Measurements from ENCODE around the gene MAP7.

Gene MAP7

DNA sequence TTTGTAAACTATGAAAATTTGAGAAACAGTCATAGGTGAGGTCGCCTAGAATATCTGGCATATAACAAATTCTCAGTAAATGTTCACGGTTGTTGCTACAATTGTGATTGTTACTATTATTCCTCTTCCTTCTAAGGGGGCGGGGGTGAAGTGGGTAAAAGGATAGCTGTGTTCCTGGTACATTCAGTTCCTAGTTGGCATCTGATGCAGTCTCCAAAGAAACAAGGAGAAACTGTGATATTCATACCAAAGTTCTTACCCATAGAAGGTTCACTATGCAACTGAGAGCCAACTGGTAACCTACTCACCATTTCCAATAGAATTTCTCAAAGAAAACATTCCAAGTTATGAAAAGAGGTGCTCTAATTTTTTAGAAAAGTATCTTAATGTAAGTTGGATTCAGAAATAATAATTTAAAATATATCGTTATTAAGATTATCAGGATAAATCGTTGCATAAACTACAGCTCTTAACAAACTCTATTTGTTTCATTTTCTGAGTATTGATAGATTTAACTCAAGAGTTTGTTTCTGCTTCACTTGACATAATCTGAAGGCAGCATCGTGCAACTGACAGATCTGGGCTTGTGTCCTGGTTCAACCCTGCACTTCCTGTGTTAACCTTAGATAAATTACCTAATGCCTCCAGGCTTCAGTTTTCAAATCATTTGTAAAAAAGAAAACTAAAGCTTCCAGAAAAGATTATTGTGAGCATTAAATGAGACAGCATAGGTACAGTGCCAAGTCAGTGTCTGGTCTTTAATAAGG is 13.3 kb upstream of the MAP7 start:
- no peak for DNase-seq

DNA sequence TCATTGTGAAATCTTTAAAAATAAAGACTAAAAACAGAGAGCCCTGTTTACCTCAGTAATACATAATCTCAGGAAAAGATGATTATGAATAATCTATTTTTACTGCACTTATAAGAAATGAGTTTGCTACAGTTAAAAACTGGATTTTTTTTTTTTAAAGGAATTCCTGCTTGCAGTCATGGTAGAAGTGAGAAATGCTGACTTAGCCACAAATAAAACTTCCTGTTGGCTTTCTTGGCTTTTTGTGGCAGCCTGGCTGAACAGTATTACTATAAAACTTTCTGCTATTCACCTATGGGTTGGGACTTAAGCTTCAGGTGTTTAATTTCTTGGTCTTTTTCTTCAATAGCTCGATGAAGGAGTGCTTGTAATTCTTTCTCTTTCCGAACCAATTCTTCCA is 12.0 kb upstream of the MAP7 start:
- no peak for DNase-seq

DNA sequence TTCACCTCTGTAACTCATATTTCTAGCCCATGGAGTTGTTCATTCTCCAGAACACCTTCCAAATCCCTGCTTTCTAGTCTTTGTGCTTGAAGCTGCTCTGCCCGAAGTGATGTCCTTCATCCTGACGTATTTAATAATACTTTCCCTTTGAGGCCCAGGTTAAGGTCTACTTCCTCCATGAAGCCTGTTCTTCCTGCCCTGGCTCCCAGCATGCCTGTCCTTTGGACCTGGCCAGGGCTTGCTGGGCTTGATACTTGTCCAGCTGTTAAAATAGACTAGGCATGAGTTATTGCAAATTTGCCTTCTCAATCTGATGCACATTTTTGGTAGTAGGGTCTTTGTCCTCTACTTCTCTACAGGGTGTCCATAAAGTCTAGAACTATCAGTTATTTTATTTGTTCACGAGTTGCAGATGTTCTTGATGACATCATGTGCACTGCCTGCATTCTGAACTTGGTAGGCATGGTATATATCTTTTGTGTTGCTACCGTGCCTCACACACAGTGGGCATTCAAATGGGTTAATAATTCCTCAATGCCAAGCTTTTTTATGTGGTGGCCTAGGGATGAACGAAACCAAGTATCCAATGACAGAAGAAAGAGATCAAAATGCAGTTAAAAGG is 3.1 kb upstream of the MAP7 start:
- no peak for DNase-seq

DNA sequence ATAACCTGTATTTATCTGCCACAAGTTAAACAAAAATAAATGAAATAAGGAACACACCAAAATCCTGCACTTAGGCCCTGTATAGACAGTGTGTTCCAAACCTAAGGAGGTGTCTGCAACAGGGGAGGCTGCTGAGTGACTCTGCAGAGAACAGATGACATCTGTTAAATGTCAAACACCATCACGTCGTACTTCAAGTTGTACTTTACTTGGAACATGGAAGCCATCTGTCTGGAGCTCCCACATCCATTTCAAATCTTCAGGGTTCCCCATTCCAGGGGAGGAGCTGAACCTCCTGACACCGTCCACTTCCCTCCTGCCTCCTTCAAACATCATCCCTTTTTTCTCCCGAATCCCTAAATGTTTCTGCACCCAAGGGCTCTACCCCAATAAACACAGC is 1.8 kb upstream of the MAP7 start:
- DNase-seq = no peak

DNA sequence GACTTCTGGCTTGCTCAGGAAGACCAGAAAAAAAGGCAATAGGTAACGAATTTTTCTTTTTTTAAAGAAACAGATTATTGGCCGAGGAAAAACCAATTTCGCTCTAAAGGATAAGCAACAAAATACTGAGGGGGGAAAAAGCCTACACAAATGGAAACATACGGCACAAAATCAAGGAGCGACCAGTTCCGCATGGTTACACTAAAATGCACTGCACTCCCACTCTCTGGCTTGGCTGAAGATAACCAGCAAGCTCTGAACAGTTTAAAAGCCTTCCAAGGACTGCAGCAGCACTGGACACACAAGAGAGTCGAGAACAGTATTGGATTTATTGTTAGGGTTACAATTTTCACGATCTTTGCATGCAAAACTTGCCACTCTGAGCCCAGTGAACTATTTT is 881 bp upstream of the MAP7 start:
- DNase-seq = no peak

DNA sequence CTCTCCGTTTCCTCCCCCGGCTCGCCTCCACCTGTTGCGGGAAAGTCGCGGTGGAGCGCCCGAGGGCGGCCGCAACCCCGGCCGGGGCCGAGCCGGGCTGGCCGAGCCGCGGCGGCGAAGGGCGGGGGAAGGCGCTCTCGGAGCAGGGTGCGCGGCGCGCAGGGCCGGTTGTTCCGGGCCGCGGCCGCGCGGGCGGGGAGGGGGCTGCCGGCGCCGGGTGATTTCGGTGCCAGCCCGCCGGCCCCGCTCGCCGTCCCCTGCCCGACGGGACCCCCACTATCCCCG is 235 bp downstream of the MAP7 start:
- peak in 1 of 2 donors; percentile 32 for DNase-seq

DNA sequence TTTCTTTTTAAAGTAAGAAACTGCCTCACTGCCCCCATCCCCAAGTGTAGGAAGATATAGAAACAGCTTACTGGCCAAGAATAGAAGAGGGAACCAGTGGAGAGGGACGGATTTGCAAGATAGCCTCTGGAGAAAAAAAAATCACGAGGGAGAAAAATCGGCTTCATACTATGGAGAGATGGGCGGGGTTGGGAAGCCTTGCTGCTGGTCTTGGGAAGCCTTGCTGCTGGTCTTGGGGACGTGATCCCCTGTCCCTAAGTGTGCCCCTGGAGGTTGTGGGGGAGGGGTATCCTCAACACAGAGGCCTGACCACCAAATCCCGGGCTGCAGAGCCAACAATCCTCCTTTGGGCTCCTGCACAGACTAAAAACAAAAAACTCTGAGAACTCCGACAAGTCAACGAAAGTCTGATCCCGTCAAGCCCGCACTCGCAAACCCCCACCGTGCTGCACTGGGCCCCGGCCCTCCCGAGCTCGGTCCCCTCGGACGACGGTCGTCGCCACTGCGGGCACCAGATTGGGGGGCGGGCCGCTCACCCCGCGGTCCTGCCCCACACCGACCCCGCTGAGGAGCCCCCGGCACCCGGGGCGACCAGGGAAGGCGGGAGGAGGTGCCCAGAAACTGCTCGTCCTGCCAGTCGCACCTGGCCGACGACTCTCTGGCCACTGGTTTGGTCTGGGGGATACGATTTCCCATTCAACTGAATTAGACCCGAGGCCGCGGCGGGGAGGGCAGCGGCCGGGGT is 750 bp downstream of the MAP7 start:
- DNase-seq = peak in 1 of 2 donors; percentile 37

DNA sequence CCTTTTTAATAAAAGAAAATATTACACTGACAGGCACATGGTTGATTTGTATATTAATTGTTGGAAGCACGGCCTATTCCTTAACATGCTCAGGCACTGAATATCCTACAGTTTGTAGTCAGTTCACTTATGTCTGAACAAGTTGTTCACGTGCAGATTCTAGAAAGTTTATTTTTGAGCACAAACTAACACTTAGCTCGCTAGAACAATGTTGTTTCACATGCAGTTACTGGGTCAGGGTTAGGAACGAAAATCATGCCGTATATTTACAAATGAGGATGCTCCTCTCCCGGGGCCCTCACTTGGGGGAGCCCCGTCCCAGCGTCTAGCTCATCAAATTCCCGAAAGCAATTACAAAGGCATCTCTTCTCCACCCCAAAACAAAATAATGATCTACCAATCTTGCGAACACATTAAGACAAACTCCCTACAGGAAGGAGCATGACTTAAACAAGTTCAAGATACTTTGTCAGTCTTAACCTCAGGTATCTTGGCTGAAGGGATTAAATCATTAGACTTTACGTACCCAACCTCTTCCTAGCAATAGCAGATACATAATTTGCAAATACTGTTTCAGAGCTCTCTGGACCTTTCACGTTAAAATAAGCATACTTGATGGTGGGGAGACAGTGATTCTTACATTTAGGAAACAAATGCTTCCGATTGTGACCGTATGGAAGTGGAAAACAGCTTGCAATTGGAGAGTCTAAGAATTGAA is 1.5 kb downstream of the MAP7 start:
- no peak for DNase-seq

DNA sequence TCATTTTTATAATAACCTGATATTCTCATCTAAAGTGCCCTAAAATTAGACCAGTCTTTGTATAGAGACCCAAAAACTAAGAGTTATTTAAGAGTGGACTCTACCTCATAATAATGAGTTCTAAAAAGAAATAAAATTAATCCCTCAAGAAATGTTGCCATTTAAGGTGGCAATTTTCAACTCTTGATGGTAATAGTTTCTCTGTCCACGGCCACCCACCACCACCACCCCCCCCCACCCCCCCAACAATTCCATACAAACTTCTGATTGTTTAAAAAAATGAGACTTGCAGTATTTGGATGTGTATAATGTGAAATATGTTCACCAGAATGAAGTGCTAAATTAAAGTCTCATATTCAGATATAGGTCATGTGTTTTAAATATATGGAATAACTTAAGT is 2.4 kb downstream of the MAP7 start:
- DNase-seq = no peak

DNA sequence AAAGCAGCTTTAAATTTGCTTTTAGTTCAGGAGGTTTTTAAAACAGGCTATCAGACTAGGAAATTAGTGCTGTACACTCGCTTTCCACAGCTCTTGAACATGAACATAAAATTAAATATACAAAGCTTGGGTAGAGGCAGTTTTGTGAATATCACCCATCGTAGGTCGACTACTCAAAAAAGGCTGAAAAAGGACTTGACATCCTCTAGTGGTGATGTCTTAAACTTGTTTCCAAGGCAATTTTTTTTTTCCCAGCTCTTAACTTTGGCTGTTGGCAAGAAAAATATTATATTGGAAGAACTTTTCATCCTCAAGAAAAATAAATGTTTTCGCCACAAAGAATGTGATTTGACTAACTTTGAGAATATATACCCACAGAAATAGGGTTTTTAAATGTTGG is 2.9 kb downstream of the MAP7 start:
- DNase-seq = peak in 1 of 2 donors; percentile 93

DNA sequence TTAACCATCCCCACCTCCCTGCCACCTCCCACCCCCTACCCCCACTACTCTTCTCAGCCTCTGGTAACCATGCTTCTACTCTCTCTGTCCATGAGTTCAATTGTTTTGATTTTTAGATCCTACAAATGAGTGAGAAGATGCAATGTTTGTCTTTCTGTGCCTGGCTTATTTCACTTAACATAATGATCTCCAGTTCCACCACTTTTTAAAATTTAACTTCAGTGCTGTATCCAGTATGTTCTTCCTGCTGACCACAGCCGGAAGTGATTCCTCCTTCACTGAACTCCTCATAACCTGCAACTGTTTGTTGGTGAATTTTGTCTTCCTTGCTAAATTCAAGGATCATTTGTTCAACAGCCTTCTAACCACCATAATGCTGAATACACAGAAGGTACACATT is 3.9 kb downstream of the MAP7 start:
- no peak for DNase-seq

DNA sequence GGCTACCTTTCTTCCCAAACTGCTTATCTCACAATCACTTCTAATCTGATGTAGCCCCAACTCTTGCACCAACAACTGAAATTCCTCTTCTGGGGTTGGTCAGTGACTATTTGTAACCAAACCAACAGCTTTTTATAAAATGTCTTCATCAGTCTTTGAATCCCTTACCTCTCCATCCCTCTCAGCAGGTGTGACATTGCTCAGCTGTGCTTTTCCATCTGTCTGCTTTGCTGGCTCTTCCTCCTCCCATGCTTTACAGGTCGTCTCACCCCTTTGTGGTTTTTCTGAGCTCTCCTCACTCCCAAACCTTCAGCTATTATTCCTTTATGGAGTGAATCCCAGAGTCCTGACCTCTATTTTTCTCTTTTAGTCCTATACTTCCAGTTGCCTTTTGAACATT is 5.9 kb downstream of the MAP7 start:
- DNase-seq = no peak

DNA sequence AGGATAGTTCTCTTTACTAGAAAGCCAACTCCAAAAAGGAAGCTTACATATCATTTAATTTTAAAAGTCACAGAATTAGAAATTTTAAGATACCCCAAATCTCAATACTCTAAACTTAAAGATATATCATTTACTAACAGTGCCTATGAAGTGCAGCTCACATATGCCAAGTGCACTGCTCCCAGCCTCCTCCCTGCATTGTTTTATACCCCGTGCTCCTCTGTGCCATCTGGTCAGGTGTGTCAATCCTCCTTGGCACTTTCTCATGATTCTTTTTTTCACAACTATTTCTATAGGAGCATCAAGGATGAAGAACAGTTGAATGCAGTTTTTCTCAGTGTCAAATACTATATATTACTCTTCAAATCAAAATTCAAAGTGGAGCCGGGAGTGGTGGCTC is 8.8 kb downstream of the MAP7 start:
- DNase-seq = no peak

DNA sequence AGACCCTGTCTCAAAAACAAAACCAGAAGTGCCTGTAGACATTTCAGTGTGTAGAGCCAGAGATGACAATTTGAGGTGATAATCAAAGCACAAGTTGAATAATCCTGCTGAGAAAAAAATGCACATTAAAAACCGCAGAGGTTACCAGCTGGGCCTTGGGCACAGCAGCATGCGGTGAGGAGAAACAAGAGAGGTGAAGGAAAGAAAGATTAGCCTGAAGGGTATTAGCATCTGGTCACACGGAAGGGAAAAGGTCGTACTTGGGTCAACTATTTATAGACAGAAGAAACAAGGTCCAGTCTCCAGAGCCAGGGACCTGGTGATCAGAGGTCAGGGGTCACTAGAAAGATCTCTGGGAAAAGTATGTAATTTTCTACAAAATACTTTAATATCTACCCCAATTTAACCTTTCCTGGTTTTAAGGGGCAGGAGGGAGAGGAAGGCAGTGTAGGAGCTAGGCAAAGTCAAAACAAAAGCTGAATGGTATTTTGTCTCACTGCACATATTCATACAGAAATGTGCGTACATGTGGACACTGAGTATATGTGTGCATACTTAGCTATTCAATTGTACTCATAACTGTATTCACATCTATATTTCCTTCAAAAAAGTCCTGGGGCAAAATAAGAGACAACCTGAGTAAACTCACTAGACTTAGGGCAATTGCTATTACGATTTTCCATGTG is 10.1 kb downstream of the MAP7 start:
- no peak for DNase-seq

DNA sequence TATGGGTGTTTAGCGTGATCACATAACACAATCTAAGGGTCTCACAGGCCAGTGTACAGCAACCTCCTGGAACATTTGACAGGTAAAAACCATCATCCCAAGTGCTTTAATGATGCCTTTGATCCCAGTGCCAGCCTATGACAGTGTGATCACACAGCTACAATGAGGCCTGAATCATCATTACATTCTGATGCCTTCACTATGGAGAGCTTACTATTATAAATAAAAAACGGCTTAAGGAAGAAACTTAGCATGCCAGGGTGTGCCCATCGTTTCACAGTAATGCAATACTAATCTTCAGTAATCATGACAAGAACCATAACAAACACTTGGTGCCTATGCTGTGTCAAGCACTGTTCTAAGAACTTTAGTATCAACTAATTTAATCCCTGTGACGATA is 11.4 kb downstream of the MAP7 start:
- DNase-seq = no peak

DNA sequence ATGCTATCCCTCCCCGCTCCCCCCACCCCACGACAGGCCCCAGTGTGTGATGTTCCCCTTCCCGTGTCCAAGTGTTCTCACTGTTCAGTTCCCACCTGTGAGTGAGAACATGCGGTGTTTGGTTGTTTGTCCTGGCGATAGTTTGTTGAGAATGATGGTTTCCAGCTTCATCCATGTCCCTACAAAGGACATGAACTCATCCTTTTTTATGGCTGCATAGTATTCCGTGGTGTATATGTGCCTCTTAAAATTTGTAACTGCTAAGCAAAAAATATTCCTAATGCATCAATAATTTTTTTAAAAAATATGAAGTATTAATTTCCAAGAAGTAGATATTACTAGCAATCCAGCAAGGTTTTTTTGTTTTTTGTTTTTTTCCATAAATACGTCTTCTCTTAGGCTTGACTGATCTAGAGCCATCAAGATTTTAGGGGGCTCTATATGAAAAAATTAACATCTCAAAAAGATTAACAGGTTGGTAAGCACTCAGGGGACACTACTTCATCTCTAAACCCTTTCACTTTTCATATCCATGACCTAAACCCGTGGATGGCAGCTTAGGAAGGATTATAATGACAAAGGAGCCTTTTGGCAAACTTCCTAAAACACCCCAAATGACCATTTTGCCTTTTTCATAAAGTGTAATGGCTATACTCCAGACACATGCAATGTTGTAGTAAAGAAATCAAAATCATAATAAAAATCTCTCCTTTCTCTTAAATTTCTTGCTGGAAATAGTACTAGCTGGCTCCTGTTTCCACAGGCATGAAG is 14.2 kb downstream of the MAP7 start:
- DNase-seq = no peak

DNA sequence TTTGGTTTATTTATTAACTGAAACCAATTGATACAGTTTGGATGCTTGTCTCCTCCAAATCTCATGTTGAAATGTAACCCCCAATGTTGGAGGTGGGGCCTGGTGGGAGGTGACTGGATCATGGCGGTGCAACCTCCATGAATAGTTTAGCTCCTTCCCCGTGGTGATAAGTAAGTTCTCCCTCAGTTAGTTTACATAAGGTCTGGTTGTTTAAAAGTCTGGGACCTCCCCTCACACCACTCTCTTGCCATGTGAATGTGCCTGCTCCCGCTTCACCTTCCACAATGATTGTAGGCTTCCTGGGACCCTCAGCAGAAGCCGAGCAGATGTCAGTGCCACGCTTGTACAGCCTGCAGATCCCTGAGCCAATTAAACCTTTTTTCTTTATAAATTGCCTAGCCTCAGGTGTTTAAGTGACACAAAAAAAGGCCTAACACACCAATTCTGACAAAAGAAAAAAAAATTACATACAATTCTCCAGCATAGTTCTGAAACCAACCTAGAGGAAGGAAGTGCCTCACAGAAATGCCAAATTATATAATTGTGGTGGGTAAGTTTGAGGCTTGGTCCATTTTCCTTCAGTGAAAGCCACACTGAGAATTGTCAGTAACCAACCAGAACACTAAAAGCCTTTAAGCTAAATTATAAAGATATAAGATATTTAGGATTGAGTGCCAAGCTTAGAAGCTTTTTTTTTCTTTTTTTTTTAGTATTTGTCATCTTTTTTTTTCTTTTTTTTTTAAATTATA is 15.0 kb downstream of the MAP7 start:
- DNase-seq = no peak

DNA sequence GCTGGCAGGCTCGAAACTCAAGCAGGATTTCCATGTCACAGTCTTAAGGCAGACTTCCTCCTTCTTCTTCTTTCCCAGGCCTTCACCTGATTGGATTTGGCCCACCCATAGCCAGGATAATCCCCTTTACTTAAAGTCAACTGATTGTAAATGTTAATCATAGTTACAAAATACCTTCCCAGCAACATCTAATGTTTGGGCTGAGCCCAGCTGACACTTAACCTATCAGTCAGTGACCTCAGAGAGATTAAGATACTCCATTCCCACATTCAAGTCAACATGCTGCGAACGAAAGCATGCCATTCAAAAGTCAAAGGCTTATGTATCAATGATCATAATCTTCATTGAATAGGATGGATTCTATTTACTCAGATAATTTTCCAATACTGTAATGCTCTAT is 16.0 kb downstream of the MAP7 start:
- no peak for DNase-seq

DNA sequence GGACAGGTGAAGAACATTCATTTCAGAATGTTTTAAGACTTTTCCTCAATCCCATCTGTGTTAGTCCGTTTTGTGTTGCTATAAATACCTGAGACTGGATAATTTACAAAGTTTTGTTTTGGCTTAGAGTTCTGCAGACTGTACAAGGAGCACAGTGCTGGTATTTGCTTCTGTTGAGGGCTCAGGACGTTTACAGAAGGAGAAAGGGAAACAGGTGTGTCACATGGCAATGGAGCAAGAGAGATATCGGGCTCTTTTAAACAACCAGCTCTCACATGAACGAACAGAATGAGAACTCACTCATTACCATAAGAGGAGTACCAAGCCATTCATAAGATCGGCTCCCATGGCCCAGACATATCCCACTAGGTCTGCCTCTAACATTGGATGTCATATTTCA is 16.7 kb downstream of the MAP7 start:
- DNase-seq = no peak

DNA sequence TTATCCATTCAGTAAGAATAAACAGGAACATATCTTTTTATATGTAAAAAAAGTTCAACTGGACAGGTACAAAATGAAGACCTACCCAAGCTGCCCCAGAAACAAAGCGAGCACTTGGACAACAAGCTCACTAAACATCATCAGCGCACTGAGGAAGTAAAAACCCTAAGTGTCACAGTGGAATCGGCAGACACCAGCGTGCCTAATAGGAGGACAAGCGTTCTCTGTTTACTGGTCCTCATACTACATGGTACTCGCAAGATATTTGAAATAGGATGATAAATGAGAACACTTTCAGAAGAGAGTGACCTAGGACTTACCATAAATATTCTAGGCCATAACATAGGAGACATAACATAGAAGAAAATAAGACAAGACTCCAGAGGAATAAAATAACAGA is 18.2 kb downstream of the MAP7 start:
- DNase-seq = peak; percentile 13 to 54

DNA sequence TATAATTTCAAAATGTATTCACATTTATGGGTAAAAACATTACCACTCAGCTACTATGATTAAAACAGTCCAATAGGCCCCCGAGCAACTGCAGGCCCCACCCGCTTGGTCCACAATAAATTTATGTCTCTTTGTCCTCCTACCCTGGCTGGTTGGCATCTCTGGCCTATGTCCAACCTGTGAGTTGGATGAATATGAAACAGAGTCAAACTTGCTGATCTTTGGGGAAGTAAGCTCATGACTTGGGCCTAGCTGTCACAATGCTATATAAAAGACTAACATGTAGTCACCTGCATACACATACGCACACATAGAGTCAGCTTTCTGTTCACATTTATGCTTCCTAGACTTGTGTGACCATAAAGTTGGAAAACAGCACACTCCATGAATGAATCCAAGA is 20.5 kb downstream of the MAP7 start:
- no peak for DNase-seq

DNA sequence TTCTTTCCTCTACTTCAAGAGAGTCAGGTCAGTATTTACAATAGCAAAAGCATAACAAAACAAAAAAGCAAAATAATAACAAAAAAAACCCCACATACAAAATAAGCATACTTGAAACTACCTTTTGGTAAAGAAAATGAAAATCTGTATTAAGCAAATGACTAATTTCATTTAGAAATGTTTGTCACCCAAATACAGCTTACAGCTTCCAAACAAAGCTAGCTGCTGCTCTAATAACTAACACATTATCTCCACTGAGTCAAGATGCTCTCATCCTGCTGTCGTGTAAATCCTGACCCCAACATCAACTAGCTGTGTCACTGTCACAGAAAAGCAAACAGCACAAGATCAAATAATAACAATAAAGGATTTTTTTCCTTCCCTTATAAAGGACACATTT is 21.7 kb downstream of the MAP7 start:
- no peak for DNase-seq
